WTC11 (cell line): ENCODE measurements around the gene BTBD10. TPM values are rescaled to one million over a fixed set of nuclear protein-coding genes. Genes with fewer than 3 reads are reported as not detected.

Experiments used
- ATAC-seq: fragments of 200-7000 bp; cut with Tn5 transposase; 2 replicates; pipeline ENCODE4 v1.10.0; 2021; ENCODE audit warnings: mild to moderate bottlenecking, moderate library complexity
- CTCF ChIA-PET: fragments of 300-600 bp; sonication (Branson Sonifier 250); formaldehyde crosslinking; loops from one replicate; lab custom pipeline; 2021; ENCODE audit warnings: antibody characterized with exemption; lab: Charles Lee
- POLR2A ChIA-PET: fragments of 350-600 bp; sonication (Branson Sonifier 250); formaldehyde crosslinking; loops from one replicate; lab custom pipeline; 2021; ENCODE audit warnings: antibody characterized with exemption; lab: Charles Lee
- DNase-seq: peaks from one replicate; pipeline ENCODE4 v3.0.0; 2021; ENCODE audit warnings: low spot score
- H3K27ac Mint-ChIP-seq: 2 replicates; pipeline ENCODE4 v1.8.0; 2021; ENCODE audit warnings: mixed read lengths
- H3K27me3 Mint-ChIP-seq: 2 replicates; pipeline ENCODE4 v1.8.0; 2021; ENCODE audit warnings: low read depth, mild to moderate bottlenecking, moderate library complexity, mixed read lengths
- H3K36me3 Mint-ChIP-seq: 2 replicates; pipeline ENCODE4 v1.8.0; 2021; ENCODE audit warnings: mixed read lengths
- H3K4me1 Mint-ChIP-seq: 2 replicates; pipeline ENCODE4 v1.8.0; 2022; ENCODE audit warnings: mixed read lengths
- H3K4me3 Mint-ChIP-seq: 2 replicates; pipeline ENCODE4 v1.8.0; 2021; ENCODE audit warnings: mild to moderate bottlenecking, moderate library complexity, mixed read lengths
- H3K9me3 Mint-ChIP-seq: 2 replicates; pipeline ENCODE4 v1.8.0; 2021; ENCODE audit warnings: mixed read lengths
- ATF1 ChIP-seq: sonication (generic); formaldehyde crosslinking; IDR thresholded peaks from 2 replicates; pipeline ENCODE4 v1.8.1; 2023; ENCODE audit warnings: mild to moderate bottlenecking, moderate library complexity, missing genetic modification reagents
- CREM ChIP-seq: sonication (generic); formaldehyde crosslinking; IDR thresholded peaks from 2 replicates; pipeline ENCODE4 v1.8.1; 2022; ENCODE audit warnings: mild to moderate bottlenecking, missing genetic modification reagents, moderate library complexity
- CTCF ChIP-seq: fragments of 200-600 bp; IDR thresholded peaks from 2 replicates; pipeline ENCODE4 v1.8.0; 2022; ENCODE audit warnings: antibody characterized with exemption
- E2F4 ChIP-seq: sonication (generic); formaldehyde crosslinking; IDR thresholded peaks from 2 replicates; pipeline ENCODE4 v1.8.1; 2022; ENCODE audit warnings: low read depth, mild to moderate bottlenecking, moderate library complexity, missing genetic modification reagents, borderline replicate concordance
- NFYB ChIP-seq: sonication (generic); formaldehyde crosslinking; conservative IDR thresholded peaks from 2 replicates; pipeline ENCODE4 v1.8.0; 2022; ENCODE audit warnings: low read depth, missing genetic modification reagents
- NR3C1 ChIP-seq: sonication (generic); formaldehyde crosslinking; conservative IDR thresholded peaks from 2 replicates; pipeline ENCODE4 v1.8.1; 2023; ENCODE audit warnings: low read depth, mild to moderate bottlenecking, missing genetic modification reagents
- PRDM15 ChIP-seq: sonication (generic); formaldehyde crosslinking; IDR thresholded peaks from 2 replicates; pipeline ENCODE4 v1.8.0; 2022; ENCODE audit warnings: missing genetic modification reagents
- PRRX2 ChIP-seq: fragments of 250-450 bp; sonication (Bioruptor Pico); IDR thresholded peaks from 2 replicates; pipeline ENCODE4 v1.8.0; 2021; ENCODE audit warnings: mild to moderate bottlenecking
- RELA ChIP-seq: sonication (generic); formaldehyde crosslinking; IDR thresholded peaks from 2 replicates; pipeline ENCODE4 v1.8.1; 2022; ENCODE audit warnings: missing genetic modification reagents, mild to moderate bottlenecking, borderline replicate concordance
- SMAD4 ChIP-seq: sonication (generic); formaldehyde crosslinking; IDR thresholded peaks from 2 replicates; pipeline ENCODE4 v1.8.0; 2022; ENCODE audit warnings: mild to moderate bottlenecking, missing genetic modification reagents
- TCF7 ChIP-seq: sonication (generic); formaldehyde crosslinking; IDR thresholded peaks from 2 replicates; pipeline ENCODE4 v1.8.0; 2022; ENCODE audit warnings: mild to moderate bottlenecking, low read depth, missing genetic modification reagents, moderate library complexity
- ZNF232 ChIP-seq: sonication (generic); formaldehyde crosslinking; IDR thresholded peaks from 2 replicates; pipeline ENCODE4 v1.8.0; 2022; ENCODE audit warnings: mild to moderate bottlenecking, missing genetic modification reagents
- ZNF263 ChIP-seq: sonication (generic); formaldehyde crosslinking; IDR thresholded peaks from 2 replicates; pipeline ENCODE4 v1.8.1; 2022; ENCODE audit warnings: low read depth, mild to moderate bottlenecking, moderate library complexity, missing genetic modification reagents
- ZNF396 ChIP-seq: fragments of 250-450 bp; sonication (Bioruptor Pico); IDR thresholded peaks from 2 replicates; pipeline ENCODE4 v1.8.0; 2021; ENCODE audit warnings: mild to moderate bottlenecking, moderate library complexity, borderline replicate concordance
- ZNF671 ChIP-seq: fragments of 250-450 bp; sonication (Bioruptor Pico); IDR thresholded peaks from 2 replicates; pipeline ENCODE4 v1.8.0; 2021; ENCODE audit warnings: mild to moderate bottlenecking
- total RNA-seq: library from RNA; stranded (reverse); gene quantifications from 3 replicates; pipeline ENCODE4 v1.2.3, GENCODE V29; 2021
- TF ChIP-seq, protein P1 (sequence below): sonication (generic); formaldehyde crosslinking; IDR thresholded peaks from 2 replicates; pipeline ENCODE4 v1.8.1; 2022; ENCODE audit warnings: low read depth, missing genetic modification reagents, borderline replicate concordance
- TF ChIP-seq, protein P2 (sequence below): sonication (generic); formaldehyde crosslinking; conservative IDR thresholded peaks from 2 replicates; pipeline ENCODE4 v1.8.1; 2023; ENCODE audit warnings: mild to moderate bottlenecking, low read depth, missing genetic modification reagents, moderate library complexity
- TF ChIP-seq, protein P3 (sequence below): fragments of 250-450 bp; sonication (Bioruptor Pico); IDR thresholded peaks from 2 replicates; pipeline ENCODE4 v1.9.0; 2021; ENCODE audit warnings: mild to moderate bottlenecking, borderline replicate concordance
- TF ChIP-seq, protein P4 (sequence below): sonication (generic); formaldehyde crosslinking; IDR thresholded peaks from 2 replicates; pipeline ENCODE4 v1.8.1; 2023; ENCODE audit warnings: mild to moderate bottlenecking, missing genetic modification reagents, moderate library complexity

BTBD10 gene
- total RNA-seq, 1 experiment from 2014 or later = 19.4 TPM

GRCh38 chr11:13386567-13386966 lies 76.5 kb downstream of the BTBD10 start (continued):
- no peak for TF ChIP-seq CTCF

DNA sequence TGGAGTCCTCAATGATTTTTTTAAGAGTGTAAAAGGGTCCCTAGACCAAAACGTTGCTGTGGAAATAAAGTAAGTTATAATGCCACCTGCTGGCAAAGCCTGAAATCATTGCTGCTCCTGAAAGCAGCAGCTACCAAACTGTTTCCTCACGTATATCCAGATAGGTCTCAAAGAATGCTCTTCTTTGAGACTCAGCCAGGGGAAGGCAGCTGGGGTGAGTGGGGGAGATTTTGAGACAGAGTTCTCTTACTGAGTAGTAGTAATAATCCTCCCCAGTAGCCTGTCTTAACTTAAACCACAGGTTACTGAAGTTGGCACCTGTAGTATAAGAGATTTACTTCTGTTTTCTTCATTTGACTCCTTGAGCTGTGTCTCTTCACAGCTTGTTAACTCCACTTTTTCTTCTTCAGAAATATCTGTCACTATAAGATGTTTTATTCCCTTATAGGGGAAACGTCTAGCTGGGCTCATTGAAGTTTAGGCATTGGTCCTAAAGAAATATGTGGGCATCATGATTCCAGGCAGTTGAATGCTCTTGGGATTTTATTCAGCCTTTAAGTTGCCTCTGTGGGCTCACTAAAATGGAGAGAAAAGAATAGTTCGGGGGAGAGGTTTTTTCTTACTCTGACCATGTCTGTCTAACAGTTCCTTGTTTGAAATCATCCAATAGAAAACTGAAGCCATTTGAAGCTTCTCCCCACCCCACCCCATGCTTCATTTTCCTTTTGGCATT lies 77.9 kb downstream of the BTBD10 start:
- no peaks in the 10 kb centered on the region for H3K4me1 Mint-ChIP-seq
- TF ChIP-seq TCF7 (CRISPR knock-in tag) = no peak
- no peak for TF ChIP-seq ATF1 (CRISPR knock-in tag)
- TF ChIP-seq, protein P1, sequence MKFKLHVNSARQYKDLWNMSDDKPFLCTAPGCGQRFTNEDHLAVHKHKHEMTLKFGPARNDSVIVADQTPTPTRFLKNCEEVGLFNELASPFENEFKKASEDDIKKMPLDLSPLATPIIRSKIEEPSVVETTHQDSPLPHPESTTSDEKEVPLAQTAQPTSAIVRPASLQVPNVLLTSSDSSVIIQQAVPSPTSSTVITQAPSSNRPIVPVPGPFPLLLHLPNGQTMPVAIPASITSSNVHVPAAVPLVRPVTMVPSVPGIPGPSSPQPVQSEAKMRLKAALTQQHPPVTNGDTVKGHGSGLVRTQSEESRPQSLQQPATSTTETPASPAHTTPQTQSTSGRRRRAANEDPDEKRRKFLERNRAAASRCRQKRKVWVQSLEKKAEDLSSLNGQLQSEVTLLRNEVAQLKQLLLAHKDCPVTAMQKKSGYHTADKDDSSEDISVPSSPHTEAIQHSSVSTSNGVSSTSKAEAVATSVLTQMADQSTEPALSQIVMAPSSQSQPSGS (CRISPR knock-in tag) = no peak
- no peak for TF ChIP-seq PRRX2 (CRISPR knock-in tag)
- TF ChIP-seq, protein P2, sequence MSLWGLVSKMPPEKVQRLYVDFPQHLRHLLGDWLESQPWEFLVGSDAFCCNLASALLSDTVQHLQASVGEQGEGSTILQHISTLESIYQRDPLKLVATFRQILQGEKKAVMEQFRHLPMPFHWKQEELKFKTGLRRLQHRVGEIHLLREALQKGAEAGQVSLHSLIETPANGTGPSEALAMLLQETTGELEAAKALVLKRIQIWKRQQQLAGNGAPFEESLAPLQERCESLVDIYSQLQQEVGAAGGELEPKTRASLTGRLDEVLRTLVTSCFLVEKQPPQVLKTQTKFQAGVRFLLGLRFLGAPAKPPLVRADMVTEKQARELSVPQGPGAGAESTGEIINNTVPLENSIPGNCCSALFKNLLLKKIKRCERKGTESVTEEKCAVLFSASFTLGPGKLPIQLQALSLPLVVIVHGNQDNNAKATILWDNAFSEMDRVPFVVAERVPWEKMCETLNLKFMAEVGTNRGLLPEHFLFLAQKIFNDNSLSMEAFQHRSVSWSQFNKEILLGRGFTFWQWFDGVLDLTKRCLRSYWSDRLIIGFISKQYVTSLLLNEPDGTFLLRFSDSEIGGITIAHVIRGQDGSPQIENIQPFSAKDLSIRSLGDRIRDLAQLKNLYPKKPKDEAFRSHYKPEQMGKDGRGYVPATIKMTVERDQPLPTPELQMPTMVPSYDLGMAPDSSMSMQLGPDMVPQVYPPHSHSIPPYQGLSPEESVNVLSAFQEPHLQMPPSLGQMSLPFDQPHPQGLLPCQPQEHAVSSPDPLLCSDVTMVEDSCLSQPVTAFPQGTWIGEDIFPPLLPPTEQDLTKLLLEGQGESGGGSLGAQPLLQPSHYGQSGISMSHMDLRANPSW = no peak
- no peak for TF ChIP-seq NFYB (CRISPR knock-in tag)
- no peak for TF ChIP-seq NR3C1 (CRISPR knock-in tag)
- TF ChIP-seq ZNF396 (CRISPR knock-in tag) = no peak
- TF ChIP-seq, protein P3, sequence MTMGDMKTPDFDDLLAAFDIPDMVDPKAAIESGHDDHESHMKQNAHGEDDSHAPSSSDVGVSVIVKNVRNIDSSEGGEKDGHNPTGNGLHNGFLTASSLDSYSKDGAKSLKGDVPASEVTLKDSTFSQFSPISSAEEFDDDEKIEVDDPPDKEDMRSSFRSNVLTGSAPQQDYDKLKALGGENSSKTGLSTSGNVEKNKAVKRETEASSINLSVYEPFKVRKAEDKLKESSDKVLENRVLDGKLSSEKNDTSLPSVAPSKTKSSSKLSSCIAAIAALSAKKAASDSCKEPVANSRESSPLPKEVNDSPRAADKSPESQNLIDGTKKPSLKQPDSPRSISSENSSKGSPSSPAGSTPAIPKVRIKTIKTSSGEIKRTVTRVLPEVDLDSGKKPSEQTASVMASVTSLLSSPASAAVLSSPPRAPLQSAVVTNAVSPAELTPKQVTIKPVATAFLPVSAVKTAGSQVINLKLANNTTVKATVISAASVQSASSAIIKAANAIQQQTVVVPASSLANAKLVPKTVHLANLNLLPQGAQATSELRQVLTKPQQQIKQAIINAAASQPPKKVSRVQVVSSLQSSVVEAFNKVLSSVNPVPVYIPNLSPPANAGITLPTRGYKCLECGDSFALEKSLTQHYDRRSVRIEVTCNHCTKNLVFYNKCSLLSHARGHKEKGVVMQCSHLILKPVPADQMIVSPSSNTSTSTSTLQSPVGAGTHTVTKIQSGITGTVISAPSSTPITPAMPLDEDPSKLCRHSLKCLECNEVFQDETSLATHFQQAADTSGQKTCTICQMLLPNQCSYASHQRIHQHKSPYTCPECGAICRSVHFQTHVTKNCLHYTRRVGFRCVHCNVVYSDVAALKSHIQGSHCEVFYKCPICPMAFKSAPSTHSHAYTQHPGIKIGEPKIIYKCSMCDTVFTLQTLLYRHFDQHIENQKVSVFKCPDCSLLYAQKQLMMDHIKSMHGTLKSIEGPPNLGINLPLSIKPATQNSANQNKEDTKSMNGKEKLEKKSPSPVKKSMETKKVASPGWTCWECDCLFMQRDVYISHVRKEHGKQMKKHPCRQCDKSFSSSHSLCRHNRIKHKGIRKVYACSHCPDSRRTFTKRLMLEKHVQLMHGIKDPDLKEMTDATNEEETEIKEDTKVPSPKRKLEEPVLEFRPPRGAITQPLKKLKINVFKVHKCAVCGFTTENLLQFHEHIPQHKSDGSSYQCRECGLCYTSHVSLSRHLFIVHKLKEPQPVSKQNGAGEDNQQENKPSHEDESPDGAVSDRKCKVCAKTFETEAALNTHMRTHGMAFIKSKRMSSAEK (CRISPR knock-in tag) = no peak
- TF ChIP-seq PRDM15 = no peak
- no peak for TF ChIP-seq RELA (CRISPR knock-in tag)
- no peak for TF ChIP-seq ZNF671
- TF ChIP-seq CREM (CRISPR knock-in tag) = no peak
- TF ChIP-seq, protein P4, sequence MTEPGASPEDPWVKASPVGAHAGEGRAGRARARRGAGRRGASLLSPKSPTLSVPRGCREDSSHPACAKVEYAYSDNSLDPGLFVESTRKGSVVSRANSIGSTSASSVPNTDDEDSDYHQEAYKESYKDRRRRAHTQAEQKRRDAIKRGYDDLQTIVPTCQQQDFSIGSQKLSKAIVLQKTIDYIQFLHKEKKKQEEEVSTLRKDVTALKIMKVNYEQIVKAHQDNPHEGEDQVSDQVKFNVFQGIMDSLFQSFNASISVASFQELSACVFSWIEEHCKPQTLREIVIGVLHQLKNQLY (CRISPR knock-in tag) = no peak
- TF ChIP-seq ZNF263 (CRISPR knock-in tag) = no peak
- no peak for TF ChIP-seq E2F4
- TF ChIP-seq ZNF232 (CRISPR knock-in tag) = no peak
- no peak for TF ChIP-seq SMAD4

More for the DNA sequence above, 77.9 kb downstream of the BTBD10 start:
- peak; percentile 82 for ATAC-seq
- H3K27me3 Mint-ChIP-seq = no peaks in the 10 kb centered on the region
- peak; percentile 38 for DNase-seq
- H3K9me3 Mint-ChIP-seq = no peaks in the 10 kb centered on the region
- POLR2A ChIA-PET = no interaction called here
- no peak overlapping the region for H3K4me3 Mint-ChIP-seq
- H3K36me3 Mint-ChIP-seq = peaks cover 9% of the 10 kb centered on the region
- H3K27ac Mint-ChIP-seq = no peak overlapping the region
- CTCF ChIA-PET = interaction anchor here (0.6 to 3.6 kb wide), 27 partner anchors 10 to 1523 kb away, joined by 3 to 27 read pairs (median 3); partner anchors contain the start of gene BTBD10
